ENCODE measurements around the gene GSK3B. TPM values are rescaled to one million over a fixed set of nuclear protein-coding genes. Genes with fewer than 3 reads are reported as not detected.

GSK3B gene
- total and polyA plus RNA-seq, 12 donors, result 7.5 to 57.1 (median 46.1) TPM

- H3K27ac ChIP-seq, result no peak overlapping the region
- ATAC-seq (no peak), DNase-seq (no peak)
- TF ChIP-seq CTCF (IDR thresholded peaks at IDR 0.05), result no peak
- H3K36me3 ChIP-seq, result peaks cover 0 to 55% (median 3%) of the 10 kb centered on the region in 9 donors
- no peaks in the 10 kb centered on the region for H3K4me1 ChIP-seq
- WGBS, 2 donors, result 96 to 99% methylated on average over 3 of the region's 3 CpGs
- H3K27me3 ChIP-seq, result no peaks in the 10 kb centered on the region
- intact Hi-C loops (cut with DNase I), result loop anchor here in 1 of 10 donors (10.0 kb wide), 1 partner anchor 219 kb away; no protein-coding TSS in a partner anchor
- no peak overlapping the region for H3K4me3 ChIP-seq
- H3K9me3 ChIP-seq, result peaks cover 0 to 23% (median 4%) of the 10 kb centered on the region in 11 donors
These were observed 208.3 kb downstream of the GSK3B start for GRCh38 chr3:119885746-119886530.

- Histone ChIP-seq H3K27ac (no peak overlapping the region), H3K36me3 (peaks cover 0 to 63% (median 0%) of the 10 kb centered on the region in 9 donors), H3K4me1 (no peaks in the 10 kb centered on the region), H3K9me3 (peaks cover 0 to 18% (median 4%) of the 10 kb centered on the region in 11 donors), H3K27me3 (no peaks in the 10 kb centered on the region), H3K4me3 (no peak overlapping the region)
- WGBS, 2 donors, result 94 to 96% methylated on average over 4 of the region's 4 CpGs
- ATAC-seq (no peak), DNase-seq (no peak)
- intact Hi-C loops (cut with DNase I), result loop anchor here in 1 of 10 donors (10.0 kb wide), 1 partner anchor 221 kb away; no protein-coding TSS in a partner anchor
- no peak for TF ChIP-seq CTCF (IDR thresholded peaks at IDR 0.05)
These were observed 210.1 kb downstream of the GSK3B start for GRCh38 chr3:119884161-119884557.

- Histone ChIP-seq H3K27me3 (no peaks in the 10 kb centered on the region), H3K4me1 (no peaks in the 10 kb centered on the region), H3K9me3 (peaks cover 0 to 12% (median 1%) of the 10 kb centered on the region in 11 donors), H3K27ac (no peak overlapping the region), H3K4me3 (no peak overlapping the region), H3K36me3 (peaks cover 0 to 65% (median 0%) of the 10 kb centered on the region in 9 donors)
- ATAC-seq (no peak), DNase-seq (no peak)
- intact Hi-C loops (cut with DNase I), result loop anchor here in 1 of 10 donors (10.0 kb wide), 1 partner anchor 221 kb away; no protein-coding TSS in a partner anchor
- WGBS, 2 donors, result 90 to 92% methylated on average over 1 of the region's 1 CpG
- TF ChIP-seq CTCF (IDR thresholded peaks at IDR 0.05), result no peak
These were observed 210.6 kb downstream of the GSK3B start for GRCh38 chr3:119883461-119884160.

GRCh38 chr3:119880966-119881365 lies 213.3 kb downstream of the GSK3B start:
- no peaks in the 10 kb centered on the region for H3K27me3 ChIP-seq
- no peak overlapping the region for H3K4me3 ChIP-seq
- ATAC-seq, result no peak
- no peak overlapping the region for H3K27ac ChIP-seq
- no peak for DNase-seq
- peaks cover 0 to 63% (median 0%) of the 10 kb centered on the region in 9 donors for H3K36me3 ChIP-seq
- no peak for TF ChIP-seq CTCF (IDR thresholded peaks at IDR 0.05)
- no peaks in the 10 kb centered on the region for H3K4me1 ChIP-seq
- 100% methylated on average over 1 of the region's 1 CpG for WGBS, 2 donors
- no peaks in the 10 kb centered on the region for H3K9me3 ChIP-seq
- intact Hi-C loops (cut with DNase I), result loop anchor here in 1 of 10 donors (10.0 kb wide), 1 partner anchor 224 kb away; no protein-coding TSS in a partner anchor

Measured in heart right ventricle (tissue), 16 donors.